ENCODE results near the gene RAD51B. TPM values are rescaled to one million over a fixed set of nuclear protein-coding genes. Genes with fewer than 3 reads are reported as not detected.

RAD51B gene
- total and polyA plus RNA-seq, 9 of the 15 experiments (the other 6 are each of a cell fraction or from before 2014, with no cell fraction given): 8.5 to 17.3 (median 11.3) TPM

DNA sequence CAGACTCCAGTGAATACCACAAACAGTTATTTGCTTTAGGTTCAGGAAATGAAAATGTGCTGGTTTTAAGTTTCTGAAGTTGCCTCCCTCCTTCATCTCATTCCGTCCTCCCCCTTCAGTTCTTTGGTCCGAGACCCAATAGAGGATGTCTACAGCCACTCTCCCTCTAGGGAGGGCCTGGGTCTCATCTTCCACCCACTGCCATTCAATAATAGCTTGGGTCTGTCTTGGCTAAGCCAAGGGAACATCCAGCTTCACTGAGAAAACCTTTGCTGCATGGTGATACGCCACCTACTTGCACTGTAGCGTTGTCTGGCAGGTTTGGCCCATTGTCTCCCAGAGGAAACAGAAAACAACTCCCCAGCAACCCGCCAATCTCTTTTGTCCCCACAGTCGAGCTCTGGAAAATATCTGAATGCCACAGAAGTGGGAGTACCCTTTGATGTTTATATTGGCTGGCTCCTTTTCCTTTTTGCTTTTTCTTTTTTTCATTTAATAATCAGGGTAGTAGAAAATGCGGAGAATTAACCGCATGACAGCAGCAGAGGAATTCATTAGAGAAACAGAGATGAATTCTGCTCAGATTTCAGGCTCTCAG is 380.1 kb downstream of the RAD51B start:
- Histone ChIP-seq H3K79me2 (ENCODE audit: control insufficient read depth, insufficient read depth, low read length) (no peaks in the 10 kb centered on the region), H3K4me3 (no peak overlapping the region), H3K9me3 (replicated peaks; ENCODE audit: control insufficient read depth, insufficient read depth, low read depth, low read length) (no peaks in the 10 kb centered on the region), H3K4me2 (ENCODE audit: insufficient read depth, low read length) (no peak overlapping the region), H3K36me3 (ENCODE audit: control insufficient read depth, insufficient read depth, low read length) (no peaks in the 10 kb centered on the region), H4K20me1 (replicated peaks; ENCODE audit: control insufficient read depth, insufficient read depth, low read length) (no peaks in the 10 kb centered on the region), H3K9me1 (ENCODE audit: control insufficient read depth, insufficient read depth, low read length) (no peaks in the 10 kb centered on the region), H2AFZ (ENCODE audit: low read depth, low read length) (no peak overlapping the region), H3K27me3 (ENCODE audit: control insufficient read depth in 2 of 2, insufficient read depth in 2 of 2, low read length in 2 of 2) (no peaks in the 10 kb centered on the region), H3K4me1 (replicated peaks in 1 of 2; ENCODE audit: control insufficient read depth in 2 of 2, insufficient read depth in 2 of 2, low read length in 2 of 2) (no peaks in the 10 kb centered on the region), H3K9ac (ENCODE audit: insufficient read depth in 1 of 2, low read depth in 2 of 2, low read length in 2 of 2) (no peak overlapping the region), H3K27ac (ENCODE audit: extremely low read depth, low read depth, low read length) (no peak overlapping the region)
- in situ Hi-C loops (cut with MboI) (no loop called here), intact Hi-C loops (cut with micrococcal nuclease) (no loop called here)
- CTCF ChIA-PET (ENCODE audit: low intra/inter-chr PET ratio): no interaction called here
- 32% methylated on average over 6 of the region's 8 CpGs for WGBS (ENCODE audit: insufficient coverage, low coverage, missing lambda C conversion rate)
- no peak; the same call in 2 of the 3 replicates for ATAC-seq
- TF ChIP-seq MEF2A (IDR thresholded peaks at IDR 0.05; ENCODE audit: control insufficient read depth, low read depth, low read length): no peak
- TF ChIP-seq, protein P1, sequence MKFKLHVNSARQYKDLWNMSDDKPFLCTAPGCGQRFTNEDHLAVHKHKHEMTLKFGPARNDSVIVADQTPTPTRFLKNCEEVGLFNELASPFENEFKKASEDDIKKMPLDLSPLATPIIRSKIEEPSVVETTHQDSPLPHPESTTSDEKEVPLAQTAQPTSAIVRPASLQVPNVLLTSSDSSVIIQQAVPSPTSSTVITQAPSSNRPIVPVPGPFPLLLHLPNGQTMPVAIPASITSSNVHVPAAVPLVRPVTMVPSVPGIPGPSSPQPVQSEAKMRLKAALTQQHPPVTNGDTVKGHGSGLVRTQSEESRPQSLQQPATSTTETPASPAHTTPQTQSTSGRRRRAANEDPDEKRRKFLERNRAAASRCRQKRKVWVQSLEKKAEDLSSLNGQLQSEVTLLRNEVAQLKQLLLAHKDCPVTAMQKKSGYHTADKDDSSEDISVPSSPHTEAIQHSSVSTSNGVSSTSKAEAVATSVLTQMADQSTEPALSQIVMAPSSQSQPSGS (CRISPR knock-in tag; IDR thresholded peaks at IDR 0.05): no peak
- TF ChIP-seq ZKSCAN1 (IDR thresholded peaks at IDR 0.05; ENCODE audit: low read depth, low read length): no peak
- TF ChIP-seq HDAC1 (IDR thresholded peaks at IDR 0.05): no peak
- no peak for TF ChIP-seq RBM39 (optimal IDR thresholded peaks at IDR 0.05; ENCODE audit: low read depth, low read length)
- no peak for TF ChIP-seq SRSF7 (optimal IDR thresholded peaks at IDR 0.05; ENCODE audit: low read depth, low read length)
- no peak for TF ChIP-seq RCOR1 (IDR thresholded peaks at IDR 0.05; ENCODE audit: borderline replicate concordance in 1 of 2, low read depth in 2 of 2, low read length in 2 of 2)
- DNase-seq (ENCODE audit: extremely low read depth in 1 of 4, low spot score in 3 of 4): no peak
- no TSS peak for BruUV-seq (replicated peaks)
- no peak for FAIRE-seq
- POLR2A ChIA-PET: interaction anchor here (0.6 kb wide), 1 partner anchor 11 kb away, joined by 3 read pairs; no protein-coding TSS in a partner anchor

Data from K562 (cell line).